HL-60/S4 treated with retinoic acid at 250 ng/mL for 4 days and 3 days (cell line): ENCODE data around the gene MAP1S.

Source experiments
- in situ Hi-C: fragments of 300-500 bp; cut with MboI; formaldehyde crosslinking; loops from 2 replicates; pipeline ENCODE4 v1.7.0; 2022; ENCODE audit warnings: low sequenced_read_pairs

Gene MAP1S

DNA sequence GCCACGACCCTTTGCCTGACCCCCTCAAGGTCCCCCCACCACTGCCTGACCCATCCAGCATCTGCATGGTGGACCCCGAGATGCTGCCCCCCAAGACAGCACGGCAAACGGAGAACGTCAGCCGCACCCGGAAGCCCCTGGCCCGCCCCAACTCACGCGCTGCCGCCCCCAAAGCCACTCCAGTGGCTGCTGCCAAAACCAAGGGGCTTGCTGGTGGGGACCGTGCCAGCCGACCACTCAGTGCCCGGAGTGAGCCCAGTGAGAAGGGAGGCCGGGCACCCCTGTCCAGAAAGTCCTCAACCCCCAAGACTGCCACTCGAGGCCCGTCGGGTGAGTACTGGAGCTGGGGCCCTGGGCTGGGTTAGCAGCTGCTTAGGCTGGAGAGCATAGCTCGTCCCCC is 8.6 kb downstream of the MAP1S start:
- in situ Hi-C loops = no loop called here

- in situ Hi-C loops = no loop called here
Measured at GRCh38 chr19:17733127-17733526, 13.8 kb downstream of the MAP1S start.

GRCh38 chr19:17734146-17734545 is 14.9 kb downstream of the MAP1S start:
- in situ Hi-C loops = no loop called here

DNA sequence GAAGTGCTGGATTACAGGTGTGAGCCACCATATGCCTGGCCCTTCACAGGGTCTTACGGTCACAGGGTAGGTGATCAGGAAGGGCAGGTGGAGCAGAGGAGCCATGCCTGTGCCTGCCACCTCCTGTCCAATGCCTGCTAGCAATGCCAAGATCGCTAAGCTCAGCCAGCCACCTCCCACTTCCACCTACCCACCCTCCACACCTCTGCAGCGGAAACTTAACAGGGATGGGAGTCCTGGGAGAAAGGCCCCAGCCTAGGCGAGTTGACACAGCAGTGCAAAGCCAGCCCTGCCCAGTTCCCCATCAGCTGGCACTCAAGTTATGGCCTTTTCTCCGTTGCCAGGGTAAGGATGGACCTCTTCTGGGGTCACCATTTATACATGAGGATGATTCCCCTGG is 16.1 kb downstream of the MAP1S start:
- in situ Hi-C loops = no loop called here

- in situ Hi-C loops = no loop called here
Measured at GRCh38 chr19:17737690-17738153, 18.4 kb downstream of the MAP1S start.

GRCh38 chr19:17739121-17739875 is 20.0 kb downstream of the MAP1S start:
- in situ Hi-C loops = no loop called here

DNA sequence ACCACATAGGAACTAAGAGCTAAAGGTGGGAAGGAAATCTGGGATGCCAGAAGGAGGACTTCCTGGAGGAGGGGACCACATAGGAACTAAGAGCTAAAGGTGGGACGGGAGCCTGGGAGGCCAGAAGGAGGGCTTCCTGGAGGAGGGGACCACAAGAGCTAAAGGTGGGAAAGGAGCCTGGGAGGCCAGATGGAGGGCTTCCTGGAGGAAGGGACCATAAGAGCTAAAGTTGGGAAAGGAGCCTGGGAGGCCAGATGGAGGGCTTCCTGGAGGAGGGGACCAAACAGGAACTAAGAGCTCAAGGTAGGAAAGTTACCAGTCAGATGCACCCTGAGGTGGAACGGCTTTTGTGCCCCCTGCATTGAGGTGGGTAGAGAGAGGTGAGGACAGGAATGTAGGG is 22.2 kb downstream of the MAP1S start:
- in situ Hi-C loops = no loop called here

DNA sequence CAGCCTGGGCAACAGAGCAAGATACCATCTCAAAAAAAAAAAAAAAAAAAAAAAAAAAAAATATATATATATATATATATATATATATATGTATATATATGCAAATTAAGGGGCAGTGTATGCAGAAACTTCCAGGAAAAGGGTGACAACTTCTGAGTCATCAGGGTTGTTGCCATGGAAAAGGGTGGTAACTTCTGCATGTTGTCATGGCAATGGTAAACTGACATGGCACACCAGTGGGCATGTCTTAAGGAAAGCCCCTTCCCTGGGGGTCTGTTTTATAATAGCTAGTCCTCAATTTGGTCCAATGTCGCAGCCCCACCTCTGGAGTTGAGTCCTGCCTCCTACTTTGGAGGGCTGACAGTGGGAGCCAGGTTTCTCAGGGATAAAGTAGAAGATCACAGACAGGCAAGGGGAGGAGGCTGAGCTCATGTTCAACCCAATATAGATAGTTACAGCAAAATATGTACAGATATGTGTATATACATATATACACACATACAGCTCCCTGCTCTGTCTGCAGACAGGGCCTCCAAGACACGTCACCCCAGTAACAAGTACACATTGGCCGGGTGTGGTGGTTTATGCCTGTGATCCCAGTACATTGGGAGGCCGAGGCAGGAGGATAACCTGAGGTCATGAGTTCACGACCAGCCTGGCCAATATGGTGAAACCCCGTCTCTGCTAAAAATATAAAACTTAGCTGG is 24.7 kb downstream of the MAP1S start:
- in situ Hi-C loops = no loop called here

DNA sequence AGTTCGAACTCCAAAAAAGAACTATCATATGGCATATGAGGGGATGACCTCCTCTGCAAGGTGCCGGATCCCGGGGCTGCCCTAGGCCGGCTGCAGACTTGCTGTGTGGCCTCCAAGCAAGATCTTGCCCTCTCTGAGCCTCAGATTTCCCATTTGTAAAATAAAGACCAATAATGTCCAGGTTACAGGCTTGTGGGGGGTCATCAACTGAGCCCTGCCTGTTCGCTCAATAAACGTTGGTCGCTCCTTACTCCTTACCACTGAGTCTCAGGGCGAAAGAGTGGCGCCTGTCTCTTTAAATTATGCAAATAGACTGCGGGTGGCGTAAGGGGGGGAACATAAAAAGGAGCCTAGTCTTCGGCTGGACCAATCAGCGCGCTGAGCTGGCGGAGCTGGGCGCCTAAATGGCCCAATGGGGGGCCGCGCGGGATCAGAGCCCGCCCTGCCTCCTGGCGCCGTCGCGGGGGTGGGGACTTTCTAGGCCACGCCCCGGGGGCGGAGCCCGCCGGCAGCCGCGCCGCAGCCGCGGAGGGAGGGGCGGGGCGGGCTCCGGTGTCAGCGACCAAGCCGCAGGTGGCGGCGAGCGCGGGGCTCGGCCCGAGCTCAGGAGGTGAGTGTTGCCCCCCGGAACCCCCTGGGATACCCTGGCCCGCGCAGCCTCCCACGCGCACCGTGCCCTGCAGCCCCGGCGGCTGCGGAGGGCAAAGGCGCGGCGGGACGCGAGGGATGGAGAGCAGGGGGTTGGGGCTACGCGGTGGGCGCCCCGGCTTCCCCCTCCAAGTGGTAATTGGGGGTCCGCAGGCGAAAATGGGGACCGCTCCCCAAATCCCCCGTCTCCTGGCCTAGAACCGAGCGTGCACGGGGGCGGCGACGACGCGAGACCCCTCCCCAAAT is 28.2 kb downstream of the MAP1S start:
- in situ Hi-C loops = no loop called here

DNA sequence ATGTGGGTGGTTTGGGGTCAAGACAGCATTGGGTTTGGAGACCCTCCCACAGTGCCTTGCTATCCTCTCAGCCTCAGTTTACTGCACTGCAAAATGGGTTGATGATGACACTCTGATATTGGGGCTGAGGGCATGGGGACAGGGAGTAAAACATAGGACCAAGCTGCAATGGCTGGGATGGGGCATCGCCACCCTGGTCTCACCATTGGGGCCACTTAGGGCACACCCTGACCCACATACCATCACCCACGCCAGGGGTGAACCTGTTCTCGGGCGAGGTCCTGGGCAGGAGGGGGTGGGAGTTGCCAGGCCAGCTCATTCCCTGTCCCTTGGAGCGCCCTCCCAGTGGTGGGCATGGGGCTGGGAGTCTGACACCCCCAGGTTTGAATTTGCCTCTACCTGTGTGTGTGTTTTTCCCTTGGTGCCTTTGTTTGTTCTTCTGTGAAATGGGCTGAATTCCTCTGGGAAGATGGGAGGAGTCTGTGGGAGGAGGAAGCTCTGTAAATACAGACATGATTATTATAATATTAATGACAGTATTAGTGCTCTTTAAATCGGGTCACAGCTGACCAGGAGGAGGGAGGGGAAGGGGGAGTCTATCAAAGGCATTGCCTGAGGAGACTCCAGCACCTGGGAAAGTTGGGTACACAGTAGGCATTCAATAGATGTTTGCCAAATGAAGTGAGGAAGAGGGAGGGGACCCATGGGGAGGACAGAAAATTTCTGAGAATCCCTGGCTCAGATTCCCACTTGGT is 29.8 kb downstream of the MAP1S start:
- in situ Hi-C loops = no loop called here

- in situ Hi-C loops = no loop called here
Measured at GRCh38 chr19:17749912-17750317, 30.6 kb downstream of the MAP1S start.

DNA sequence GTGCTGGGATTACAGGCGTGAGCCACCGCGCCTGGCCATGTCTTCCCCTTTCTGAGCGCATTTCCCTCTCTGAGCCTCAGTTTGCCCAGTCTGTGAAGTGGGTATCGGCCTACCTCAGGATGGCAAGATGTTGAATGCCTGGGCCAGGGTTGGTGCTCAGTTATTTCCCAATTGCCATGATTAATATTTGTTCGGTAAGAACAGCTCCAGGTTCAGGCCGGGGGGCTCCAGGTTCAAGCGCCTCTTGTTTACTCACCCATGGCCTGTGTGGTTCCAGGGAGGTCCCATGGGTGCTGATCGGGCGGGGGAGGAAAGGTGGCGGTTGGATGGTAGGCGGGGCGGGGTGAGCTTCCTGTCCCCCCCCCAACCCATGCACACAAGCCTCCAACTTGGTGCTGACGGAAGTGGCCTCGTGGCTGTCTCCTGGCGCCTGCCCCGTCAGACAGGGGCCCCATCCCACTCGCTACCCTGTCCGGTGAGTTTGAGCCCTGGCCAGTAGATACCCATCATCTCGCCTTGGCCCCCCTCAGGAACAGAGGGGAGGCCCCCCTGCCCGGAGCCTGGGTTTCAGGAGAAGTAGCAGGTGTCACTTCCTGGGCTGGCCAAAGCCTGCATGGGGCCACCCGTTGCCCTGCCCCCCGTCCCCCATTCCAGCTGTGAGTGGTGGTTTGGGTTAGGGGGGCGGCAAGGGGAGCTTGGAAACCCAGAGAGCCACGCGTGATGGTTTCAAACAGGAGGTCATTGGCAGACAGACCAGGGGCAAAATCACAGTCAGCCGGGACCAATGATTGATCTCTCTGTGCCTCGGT is 32.0 kb downstream of the MAP1S start, which contains the start of gene FCHO1:
Gene FCHO1 (plus strand): TSS at position 375 of the 809 bp plus-strand sequence. CDS start 3,688 bp downstream, outside the sequence.
- in situ Hi-C loops = no loop called here

- in situ Hi-C loops = no loop called here
Measured at GRCh38 chr19:17751912-17752273, 32.6 kb downstream of the MAP1S start.

DNA sequence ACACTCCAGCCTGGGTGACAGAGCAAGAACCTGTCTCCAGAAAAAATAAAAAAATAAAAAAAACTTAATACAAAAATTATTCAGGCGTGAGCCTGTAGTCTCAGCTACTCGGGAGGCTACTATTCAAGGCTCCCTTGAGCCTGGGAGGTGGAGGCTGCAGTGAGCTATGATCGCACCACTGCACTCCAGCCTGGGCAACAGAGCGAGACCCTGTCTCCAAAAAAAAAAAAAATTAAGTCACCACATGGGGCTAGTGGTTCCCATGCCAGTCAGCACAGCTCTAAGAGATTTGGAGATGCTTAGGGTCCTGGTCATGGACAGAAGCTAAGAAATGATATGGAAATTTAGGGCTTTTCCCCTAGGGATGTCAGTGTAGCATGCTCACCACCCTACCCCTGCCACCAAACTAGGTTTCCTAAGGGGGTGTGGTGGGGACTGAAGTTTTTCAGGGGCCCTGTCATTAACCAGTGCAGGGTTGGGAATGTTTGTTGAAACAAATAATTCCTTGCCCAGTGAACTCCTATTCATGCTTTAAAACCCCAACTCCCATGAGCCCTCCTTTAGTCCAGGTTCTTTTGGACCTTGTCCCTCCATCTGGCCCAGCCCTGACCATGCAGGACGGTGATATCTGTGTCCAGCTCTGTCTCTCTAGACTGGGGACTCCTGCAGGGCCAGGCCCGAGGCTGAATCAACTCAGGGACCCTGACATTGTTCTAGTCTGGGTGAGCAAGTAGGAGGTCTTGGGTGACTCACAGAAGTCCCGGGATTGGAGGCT is 33.8 kb downstream of the MAP1S start:
- in situ Hi-C loops = no loop called here

DNA sequence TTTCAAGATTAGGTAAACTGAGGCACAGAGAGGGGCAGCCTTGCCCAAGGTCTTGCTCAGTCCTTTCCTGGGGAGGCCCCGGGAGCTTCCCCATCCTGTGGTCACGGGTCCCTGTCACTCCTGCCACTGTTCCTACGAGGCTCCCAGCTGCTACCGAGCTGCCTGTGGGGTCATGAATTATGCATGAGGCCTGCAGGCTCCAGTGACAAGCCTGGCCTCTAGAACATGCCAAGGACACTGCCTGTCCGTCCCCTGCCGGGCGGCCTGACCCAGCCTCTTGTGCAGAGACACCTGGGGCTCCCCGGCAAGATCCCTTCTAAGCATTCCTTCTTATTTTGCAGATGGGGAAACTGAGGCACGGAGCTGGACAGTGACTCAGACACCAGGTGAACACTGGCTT is 34.7 kb downstream of the MAP1S start:
- in situ Hi-C loops = no loop called here

DNA sequence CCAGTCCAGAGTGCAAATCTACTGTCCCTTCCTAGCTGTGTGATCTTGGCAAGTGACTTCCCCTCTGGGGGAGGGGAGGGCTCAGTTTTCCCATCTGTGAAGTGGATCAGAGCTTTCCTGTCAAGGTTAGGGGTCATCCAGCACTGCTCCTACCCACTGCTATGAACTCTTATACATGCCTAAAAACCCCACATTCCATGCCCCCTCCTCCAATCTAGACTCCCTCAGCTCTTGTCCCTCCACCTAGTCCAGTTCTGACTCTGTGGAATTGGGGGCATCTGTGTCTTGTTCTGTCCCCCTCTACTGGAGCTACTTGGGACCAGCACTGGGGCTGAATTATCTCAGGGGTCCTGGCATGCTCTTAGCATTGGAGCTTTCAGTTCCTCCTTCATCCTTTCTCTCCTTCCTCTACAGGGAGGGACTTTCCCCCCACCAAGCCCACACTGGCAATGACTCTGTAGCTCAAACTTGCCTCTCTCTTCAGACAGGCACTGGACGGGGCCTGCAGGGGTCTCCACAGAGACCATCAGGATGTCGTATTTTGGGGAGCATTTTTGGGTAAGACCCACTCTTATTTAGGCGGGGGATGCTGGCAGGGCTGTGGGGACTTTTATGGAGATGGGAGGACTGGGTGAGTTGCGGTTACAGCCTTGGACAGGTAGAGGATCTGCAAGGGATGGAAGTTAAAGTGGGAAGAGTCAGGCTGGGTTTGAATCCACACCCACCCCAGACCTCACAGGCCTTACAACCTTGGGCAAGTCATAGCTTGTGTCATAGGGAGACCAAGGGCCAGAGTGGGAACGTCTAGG is 35.6 kb downstream of the MAP1S start:
- in situ Hi-C loops = loop anchor here (5.0 kb wide), 1 partner anchor 33 kb away; no protein-coding TSS in a partner anchor

GRCh38 chr19:17755443-17755890 is 36.2 kb downstream of the MAP1S start:
- in situ Hi-C loops = loop anchor here (5.0 kb wide), 1 partner anchor 33 kb away; no protein-coding TSS in a partner anchor
